HG02642 (cell line): ENCODE measurements around the gene ZNF556.
A peak's percentile ranks its signal among the peaks of the same experiment; 100 is the strongest.
"Not testable (repeated sequence)": the region's sequence is repeated elsewhere in the genome, so short reads cannot be mapped to it uniquely, and the experiment has no call there.

Experiments
- ATAC-seq: cut with Tn5 transposase; IDR thresholded peaks from one replicate; pipeline ENCODE4 v1.9.1; 2021; ENCODE audit warnings: mild to moderate bottlenecking; ENCODE audit not compliant: unreplicated experiment, poor library complexity

Gene ZNF556

GRCh38 chr19:2852598-2852997, 14.5 kb upstream of the ZNF556 start:
- ATAC-seq: no peak

- ATAC-seq: no peak
These were observed 14.0 kb upstream of the ZNF556 start for GRCh38 chr19:2853015-2853606.

- ATAC-seq: no peak
These were observed 12.3 kb upstream of the ZNF556 start for GRCh38 chr19:2854849-2855248.

GRCh38 chr19:2856457-2857050, 10.6 kb upstream of the ZNF556 start:
- no peak for ATAC-seq

GRCh38 chr19:2858864-2859263, 8.3 kb upstream of the ZNF556 start:
- ATAC-seq: no peak

- no peak for ATAC-seq
These were observed 3.3 kb upstream of the ZNF556 start for GRCh38 chr19:2863816-2864215.

GRCh38 chr19:2865334-2866100, 1.6 kb upstream of the ZNF556 start:
- ATAC-seq: no peak

GRCh38 chr19:2866495-2867024, 575 bp upstream of the ZNF556 start:
- ATAC-seq: no peak

GRCh38 chr19:2869618-2870017, 2.5 kb downstream of the ZNF556 start:
- no peak for ATAC-seq

GRCh38 chr19:2872175-2872574, 5.0 kb downstream of the ZNF556 start:
- not testable (repeated sequence) for ATAC-seq

- ATAC-seq: no peak
These were observed 10.5 kb downstream of the ZNF556 start for GRCh38 chr19:2877398-2878331.

GRCh38 chr19:2883686-2884439, 16.7 kb downstream of the ZNF556 start:
- no peak for ATAC-seq

- ATAC-seq: no peak
These were observed 18.6 kb downstream of the ZNF556 start for GRCh38 chr19:2885736-2886135.

- ATAC-seq: no peak
These were observed 20.3 kb downstream of the ZNF556 start for GRCh38 chr19:2887391-2887914.

GRCh38 chr19:2888731-2889224, 21.6 kb downstream of the ZNF556 start:
- ATAC-seq: no peak

- ATAC-seq: not testable (repeated sequence)
These were observed 23.4 kb downstream of the ZNF556 start for GRCh38 chr19:2890531-2890930.

- ATAC-seq: no peak
These were observed 29.6 kb downstream of the ZNF556 start for GRCh38 chr19:2896694-2897093.

GRCh38 chr19:2900296-2901252, 33.4 kb downstream of the ZNF556 start, which contains the start of gene ZNF57:
TSS of gene ZNF57 (plus strand) at chr19:2900928. CDS start at chr19:2901046, 118 bp downstream.
- ATAC-seq: peak; percentile 97
